ENCODE results near the gene ZNF22.

- TF ChIP-seq CTCF (IDR thresholded peaks at IDR 0.05): no peak
- TF ChIP-seq POLR2A (IDR thresholded peaks at IDR 0.05): no peak
- no peak for TF ChIP-seq POLR2AphosphoS5 (IDR thresholded peaks at IDR 0.05)
- no peak for TF ChIP-seq EP300 (IDR thresholded peaks at IDR 0.05)
Observed at GRCh38 chr10:44988957-44989585, 11.7 kb upstream of the ZNF22 start.

All from stomach (tissue), 4 donors.